HG02943 (cell line): ENCODE results near the gene CTAGE6.
"Not testable (repeated sequence)": the region's sequence is repeated elsewhere in the genome, so short reads cannot be mapped to it uniquely, and the experiment has no call there.

Experiments
- ATAC-seq: cut with Tn5 transposase; IDR thresholded peaks from one replicate; pipeline ENCODE4 v1.9.1; 2021; ENCODE audit warnings: mild to moderate bottlenecking, low read depth, moderate library complexity; ENCODE audit not compliant: unreplicated experiment

Gene CTAGE6

DNA sequence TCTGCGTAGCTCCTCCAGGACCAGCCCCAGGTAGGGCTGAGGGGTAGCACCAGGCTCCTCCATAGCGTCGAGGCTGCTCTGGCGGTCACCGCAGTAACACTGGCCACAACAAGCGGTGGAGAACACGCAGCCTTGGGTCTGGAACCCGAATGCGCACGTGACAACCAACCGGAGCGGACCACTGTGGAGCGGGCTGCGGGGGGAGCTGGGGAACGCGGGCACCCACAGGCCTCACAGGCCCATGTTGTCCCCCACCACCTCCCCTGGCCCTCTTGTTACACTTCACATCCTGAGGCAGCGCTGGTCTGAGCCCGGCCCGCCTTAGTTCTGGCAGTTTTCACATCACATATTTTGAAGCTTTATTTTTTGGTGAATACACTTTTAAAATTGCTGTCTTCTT, at the start of gene CTAGE6:
Gene CTAGE6 (minus strand): TSS at position 101 of the 400 bp plus-strand sequence. CDS start 38 bp downstream, at position 63.
- ATAC-seq, result not testable (repeated sequence)

GRCh38 chr7:143806664-143807071, 49.2 kb upstream of the CTAGE6 start:
- not testable (repeated sequence) for ATAC-seq

DNA sequence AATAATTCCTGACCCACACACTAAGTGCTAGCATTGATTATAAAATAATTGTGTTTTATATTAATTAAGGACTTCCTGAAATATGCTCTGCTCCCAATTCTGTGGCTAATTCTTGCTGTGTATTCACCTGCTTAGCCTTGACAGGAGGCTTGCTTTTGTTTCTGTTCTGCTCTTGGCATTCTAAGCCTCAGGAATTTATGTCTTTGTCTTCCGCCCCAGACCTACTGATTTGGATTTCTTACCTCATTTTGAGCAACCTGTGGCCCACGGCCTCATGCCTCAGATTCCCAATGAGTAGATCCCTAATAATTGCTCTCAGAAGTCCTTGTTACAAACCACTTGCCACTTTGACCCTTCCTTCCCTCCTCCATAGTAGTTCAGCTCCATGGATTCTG, 40.4 kb upstream of the CTAGE6 start:
- not testable (repeated sequence) for ATAC-seq

GRCh38 chr7:143797119-143797895, 39.8 kb upstream of the CTAGE6 start:
- ATAC-seq, result not testable (repeated sequence)

- not testable (repeated sequence) for ATAC-seq
Measured at GRCh38 chr7:143795653-143796052, 38.2 kb upstream of the CTAGE6 start.

DNA sequence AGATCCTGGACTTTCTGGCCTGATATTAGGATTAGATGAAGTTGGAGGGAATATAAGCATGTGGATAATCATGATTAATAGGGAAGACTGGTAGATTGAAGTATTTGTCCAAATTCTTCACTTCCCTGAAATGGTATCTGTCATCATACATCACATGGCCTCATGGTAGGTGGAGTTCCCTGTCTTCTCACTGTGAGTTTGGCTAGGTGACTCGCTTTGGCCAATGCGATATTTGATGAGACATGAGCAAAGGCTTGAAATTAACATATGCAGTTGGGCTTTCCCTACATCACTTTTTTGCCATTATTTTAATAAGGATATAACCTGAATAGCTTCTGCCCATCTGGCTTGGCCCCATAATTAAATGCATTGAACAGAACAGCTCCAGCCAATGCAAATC, 35.1 kb upstream of the CTAGE6 start:
- not testable (repeated sequence) for ATAC-seq

DNA sequence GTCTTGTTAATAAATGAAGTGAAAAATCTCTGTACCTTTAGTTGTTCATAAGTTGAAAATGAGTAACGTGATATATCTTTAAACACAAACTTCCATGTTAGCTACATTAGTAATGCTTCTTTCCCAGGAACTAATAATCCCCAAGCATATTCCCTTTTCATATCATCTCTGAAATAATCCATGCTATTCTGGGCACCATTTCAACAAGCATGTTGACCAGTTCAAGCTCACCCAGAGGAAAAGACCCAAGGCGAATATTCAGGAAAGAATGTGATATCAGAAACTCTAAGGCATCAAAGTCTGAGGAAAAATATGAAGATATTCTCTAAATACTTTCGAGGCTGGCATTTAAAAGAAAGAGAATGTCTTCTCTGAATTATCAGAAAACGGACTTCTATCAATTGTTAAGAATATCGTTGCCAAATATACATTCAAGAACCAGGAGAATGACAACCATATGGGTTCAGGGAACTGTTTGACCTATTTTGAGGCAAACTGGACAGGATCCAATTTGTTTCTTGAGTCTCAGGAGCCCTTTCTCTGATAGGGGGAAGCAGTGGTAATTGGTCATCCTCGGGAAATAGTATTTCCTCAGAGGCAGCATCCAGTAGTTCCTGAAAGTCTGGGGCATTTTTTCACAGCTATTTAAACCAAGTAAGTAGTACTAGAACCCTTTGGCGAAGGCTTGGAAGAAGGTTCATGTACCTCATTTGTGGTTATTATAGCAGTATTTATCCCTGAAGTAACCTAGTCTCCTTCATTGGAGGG, 28.1 kb upstream of the CTAGE6 start:
- ATAC-seq, result not testable (repeated sequence)

DNA sequence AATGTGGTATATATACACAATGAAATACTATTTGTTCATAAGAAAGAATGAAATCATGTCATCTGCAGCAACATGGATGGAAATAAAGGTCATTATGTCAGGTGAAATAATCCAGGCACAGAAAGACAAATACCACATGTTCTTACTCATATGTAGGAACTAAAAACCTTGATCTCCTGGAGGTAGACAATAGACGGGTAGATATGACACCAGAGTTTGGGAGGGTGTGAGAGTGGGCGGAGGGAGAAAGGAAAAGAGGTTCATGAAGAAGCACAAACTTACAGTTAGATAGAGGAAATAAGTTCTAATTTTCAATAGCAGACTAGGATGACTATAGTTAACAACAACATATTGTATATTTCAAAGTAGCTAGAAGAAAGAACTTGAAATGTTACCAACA, 22.1 kb upstream of the CTAGE6 start:
- ATAC-seq, result not testable (repeated sequence)

GRCh38 chr7:143772738-143773468, 15.4 kb upstream of the CTAGE6 start:
- not testable (repeated sequence) for ATAC-seq

DNA sequence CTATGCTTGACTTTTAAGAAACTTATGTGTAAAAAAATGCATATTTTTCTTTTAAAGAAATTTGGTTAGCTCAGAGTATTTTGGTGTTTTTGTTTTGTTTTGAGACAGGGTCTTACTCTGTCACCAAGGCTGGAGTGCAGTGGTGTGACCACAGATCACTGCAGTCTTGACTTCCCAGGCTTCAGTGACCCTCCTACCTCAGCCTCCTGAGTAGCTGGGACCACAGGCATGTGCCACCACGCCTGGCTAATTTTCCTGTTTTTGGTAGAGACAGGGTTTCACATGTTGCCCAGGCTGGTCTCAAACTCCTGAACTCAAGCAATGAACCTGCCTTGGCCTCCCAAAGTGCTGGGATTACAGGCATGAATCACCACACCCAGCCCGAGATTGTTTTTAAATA, 10.0 kb upstream of the CTAGE6 start:
- not testable (repeated sequence) for ATAC-seq

DNA sequence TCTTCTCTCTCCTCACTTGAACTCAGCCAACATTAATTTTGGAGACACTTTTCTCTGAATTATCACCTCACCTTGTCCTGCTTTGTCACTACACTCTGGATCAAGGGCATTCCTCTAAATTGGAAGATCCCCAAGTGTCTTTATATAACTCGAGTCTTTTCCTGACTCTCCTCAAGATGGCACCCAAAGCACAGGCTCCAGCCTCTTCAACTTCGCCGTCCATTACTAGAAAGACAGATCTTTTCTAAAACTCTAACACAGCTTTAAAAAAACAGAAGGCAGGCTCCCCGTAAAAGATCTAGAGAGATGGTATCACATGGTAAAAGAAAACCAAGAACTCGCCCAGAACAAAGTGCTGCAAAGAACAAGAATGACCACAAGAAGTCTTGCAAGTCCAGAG, 8.2 kb upstream of the CTAGE6 start:
- ATAC-seq, result not testable (repeated sequence)

DNA sequence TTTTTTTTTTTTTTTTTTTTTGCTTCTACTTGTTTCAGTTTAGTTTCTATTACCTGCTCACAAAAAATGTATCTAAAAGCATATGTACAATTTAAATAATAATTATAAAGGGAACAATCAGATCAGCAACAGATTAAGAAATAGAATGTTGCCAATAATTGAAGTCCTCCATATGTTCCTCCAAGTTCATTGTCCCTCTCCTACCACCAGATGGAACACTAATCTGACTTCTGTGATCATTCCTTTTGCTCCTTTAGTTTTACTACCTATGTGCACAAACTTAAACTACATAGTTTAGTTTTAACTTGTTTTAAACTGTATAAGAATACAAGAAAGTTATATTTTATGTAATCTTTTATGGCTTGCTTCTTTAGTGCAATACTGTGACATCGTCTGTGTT, 5.6 kb upstream of the CTAGE6 start:
- not testable (repeated sequence) for ATAC-seq

DNA sequence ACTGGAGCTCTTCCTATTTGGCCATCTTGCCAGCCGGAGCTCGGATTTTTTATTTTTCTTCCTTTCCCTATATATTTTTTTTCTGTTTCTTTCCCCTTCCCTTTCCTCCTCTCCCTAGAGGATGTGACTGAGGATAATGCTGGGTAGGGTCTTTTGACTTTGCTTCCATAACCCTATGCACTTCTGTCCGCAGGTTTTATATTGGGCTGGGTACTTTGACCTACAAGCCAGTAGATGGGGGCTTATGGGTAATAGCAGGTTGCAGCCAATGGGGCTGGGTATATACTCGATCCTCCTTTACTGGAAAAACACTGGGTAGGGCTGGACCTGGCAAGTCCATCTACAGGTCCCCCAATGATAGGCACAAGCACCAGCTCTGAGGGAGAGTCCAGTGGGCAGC, 12.2 kb downstream of the CTAGE6 start:
- not testable (repeated sequence) for ATAC-seq

DNA sequence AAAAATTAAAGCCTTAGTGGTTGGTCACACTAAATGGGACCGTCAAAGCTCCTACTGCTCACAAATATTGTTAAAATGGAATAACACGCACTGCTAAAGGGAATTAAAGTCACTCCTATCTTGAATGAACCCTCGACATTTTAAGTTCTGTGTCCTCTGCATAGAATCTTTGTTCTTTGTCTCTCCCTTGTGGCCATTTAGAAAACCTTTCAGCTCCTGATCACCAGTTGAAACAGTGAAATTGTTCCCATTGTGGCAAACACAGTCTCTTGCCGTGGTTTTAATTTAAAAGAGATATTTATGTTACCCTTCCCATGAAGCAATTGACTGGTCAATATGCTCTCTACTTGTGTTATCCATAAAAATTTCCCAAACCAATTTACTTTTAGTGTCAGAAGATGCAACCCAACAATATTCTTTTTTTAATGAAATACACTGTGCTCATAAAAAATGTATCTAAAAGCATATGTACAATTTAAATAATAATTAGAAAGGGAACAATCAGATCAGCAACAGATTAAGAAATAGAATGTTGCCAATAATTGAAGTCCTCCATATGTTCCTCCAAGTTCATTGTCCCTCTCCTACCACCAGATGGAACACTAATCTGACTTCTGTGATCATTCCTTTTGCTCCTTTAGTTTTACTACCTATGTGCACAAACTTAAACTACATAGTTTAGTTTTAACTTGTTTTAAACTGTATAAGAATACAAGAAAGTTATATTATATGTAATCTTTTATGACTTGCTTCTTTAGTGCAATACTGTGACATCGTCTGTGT, 20.3 kb downstream of the CTAGE6 start:
- peak; percentile 67 for ATAC-seq

GRCh38 chr7:143735962-143736361, 21.5 kb downstream of the CTAGE6 start:
- no peak for ATAC-seq

DNA sequence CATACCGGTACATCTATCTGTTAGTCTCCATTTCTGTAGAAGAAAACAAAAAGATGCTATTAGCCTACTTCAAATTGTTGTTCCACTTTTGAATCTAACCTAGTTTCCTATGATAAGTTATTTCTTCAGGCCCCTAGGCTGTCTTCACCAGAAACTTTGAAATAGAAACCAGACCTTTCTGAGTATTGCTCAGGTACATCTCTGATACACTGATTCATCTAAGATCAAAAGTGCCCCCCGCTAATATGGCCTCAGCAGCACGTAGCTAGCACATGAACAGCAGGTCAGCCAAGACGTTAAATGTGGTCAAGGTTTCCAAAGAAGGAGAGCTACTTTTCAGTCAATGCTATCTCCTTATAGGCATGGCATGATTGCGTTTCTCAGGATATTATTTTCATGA, 23.6 kb downstream of the CTAGE6 start:
- ATAC-seq, result no peak

DNA sequence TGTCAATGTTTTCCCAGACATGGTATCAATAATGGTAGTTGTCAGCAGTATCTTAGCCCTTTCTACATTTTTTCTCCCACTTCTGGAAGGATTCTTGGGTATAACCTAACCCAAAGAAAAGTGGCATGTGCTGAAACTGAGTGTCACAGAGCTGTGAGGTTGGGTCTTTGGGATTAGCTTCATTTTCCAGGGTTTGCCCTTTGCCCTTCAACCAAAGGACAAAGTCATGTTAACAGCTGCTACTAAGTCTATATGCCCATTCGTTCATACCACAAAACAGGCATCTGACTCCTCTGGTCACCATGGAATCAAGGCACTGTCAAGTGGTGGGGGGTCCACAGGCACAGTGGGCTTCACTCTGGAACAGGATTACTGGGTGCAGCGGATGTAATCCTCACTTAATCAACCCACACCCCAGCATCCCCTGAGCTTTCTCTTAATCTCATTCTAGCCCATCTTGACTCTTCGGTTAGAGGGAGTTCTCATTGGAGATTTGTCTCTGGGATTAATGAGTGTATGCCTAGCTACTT, 29.1 kb downstream of the CTAGE6 start:
- ATAC-seq, result no peak

GRCh38 chr7:143727561-143727960, 29.9 kb downstream of the CTAGE6 start:
- ATAC-seq, result not testable (repeated sequence)

GRCh38 chr7:143726143-143726542, 31.4 kb downstream of the CTAGE6 start:
- ATAC-seq, result not testable (repeated sequence)

DNA sequence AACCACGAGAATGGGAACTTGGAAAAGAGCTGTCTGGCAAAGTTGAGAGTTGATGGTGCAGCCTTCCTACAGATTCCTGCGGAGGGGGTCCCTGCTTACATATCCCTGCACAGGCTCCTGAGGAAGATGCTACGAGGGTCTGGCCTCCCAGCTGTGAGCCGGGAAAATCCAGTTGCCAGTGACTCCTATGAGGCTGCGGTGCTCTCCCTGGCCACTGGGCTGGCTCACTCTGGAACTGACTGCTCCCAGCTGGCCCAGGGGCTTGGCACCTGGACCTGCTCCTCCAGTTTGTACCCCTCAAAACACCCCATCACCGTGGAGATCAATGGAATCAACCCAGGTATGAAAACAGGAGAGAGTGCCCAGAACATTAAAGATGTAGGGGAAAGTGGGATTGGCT, 37.2 kb downstream of the CTAGE6 start:
- not testable (repeated sequence) for ATAC-seq
